Endometrial microvascular endothelial cells (primary cell): ENCODE measurements around the gene PRMT9. TPM values are rescaled to one million over a fixed set of nuclear protein-coding genes. Genes with fewer than 3 reads are reported as not detected.

ENCODE experiments used
- in situ Hi-C: cut with HindIII; loops from 2 replicates; pipeline ENCODE4 v1.10.0; 2017; ENCODE audit warnings: low sequenced_read_pairs, low pct_unique_long_range_greater_than_20kb; ENCODE audit errors: inconsistent ontology term
- total RNA-seq: library from RNA; depleted of rRNA; stranded (reverse); fragments of >200 nt; gene quantifications from one replicate; pipeline ENCODE4 v1.2.3, GENCODE V29; 2015; ENCODE audit errors: inconsistent ontology term

Gene PRMT9
- total RNA-seq, 1 donor from 2014 or later: 7.5 TPM

GRCh38 chr4:147689067-147689466 is 5.1 kb upstream of the PRMT9 start:
- in situ Hi-C loops: no loop called here

- in situ Hi-C loops: no loop called here
Observed at GRCh38 chr4:147683188-147683591, 773 bp downstream of the PRMT9 start.

GRCh38 chr4:147682755-147683154 is 1.2 kb downstream of the PRMT9 start:
- in situ Hi-C loops: no loop called here

GRCh38 chr4:147678796-147679549 is 5.0 kb downstream of the PRMT9 start:
- in situ Hi-C loops: no loop called here

GRCh38 chr4:147678106-147678505 is 5.9 kb downstream of the PRMT9 start:
- in situ Hi-C loops: no loop called here

- in situ Hi-C loops: no loop called here
Observed at GRCh38 chr4:147674496-147674895, 9.5 kb downstream of the PRMT9 start.

GRCh38 chr4:147674073-147674472 is 9.9 kb downstream of the PRMT9 start:
- in situ Hi-C loops: no loop called here

- in situ Hi-C loops: no loop called here
Observed at GRCh38 chr4:147658501-147658900, 25.5 kb downstream of the PRMT9 start.

- in situ Hi-C loops: no loop called here
Observed at GRCh38 chr4:147655639-147656038, 28.3 kb downstream of the PRMT9 start.

GRCh38 chr4:147651563-147651962 is 32.4 kb downstream of the PRMT9 start:
- in situ Hi-C loops: no loop called here

GRCh38 chr4:147648656-147649055 is 35.3 kb downstream of the PRMT9 start:
- in situ Hi-C loops: no loop called here

GRCh38 chr4:147645099-147645498 is 38.9 kb downstream of the PRMT9 start:
- in situ Hi-C loops: no loop called here

GRCh38 chr4:147644471-147644870 is 39.5 kb downstream of the PRMT9 start:
- in situ Hi-C loops: no loop called here

- in situ Hi-C loops: no loop called here
Observed at GRCh38 chr4:147643616-147644015, 40.3 kb downstream of the PRMT9 start.

- in situ Hi-C loops: no loop called here
Observed at GRCh38 chr4:147640331-147640730, 43.6 kb downstream of the PRMT9 start.

GRCh38 chr4:147639388-147639787 is 44.6 kb downstream of the PRMT9 start:
- in situ Hi-C loops: no loop called here

GRCh38 chr4:147638942-147639341 is 45.0 kb downstream of the PRMT9 start:
- in situ Hi-C loops: no loop called here

- in situ Hi-C loops: no loop called here
Observed at GRCh38 chr4:147638365-147638764, 45.6 kb downstream of the PRMT9 start.

GRCh38 chr4:147635348-147635747 is 48.6 kb downstream of the PRMT9 start:
- in situ Hi-C loops: no loop called here

- in situ Hi-C loops: no loop called here
Observed at GRCh38 chr4:147633643-147634042, 50.3 kb downstream of the PRMT9 start.

GRCh38 chr4:147633113-147633512 is 50.9 kb downstream of the PRMT9 start:
- in situ Hi-C loops: no loop called here
